Measurements from ENCODE around the gene CYP2J2. TPM values are rescaled to one million over a fixed set of nuclear protein-coding genes. Genes with fewer than 3 reads are reported as not detected.
"Not testable (repeated sequence)": the region's sequence is repeated elsewhere in the genome, so short reads cannot be mapped to it uniquely, and the experiment has no call there.

CYP2J2 gene
- 69.2 TPM for total RNA-seq
- long read RNA-seq, transcript CYP2J2-201 (9 exons, 1,896 nt), result major isoform, 60 of 87 reads
- long read RNA-seq, partial matches to known transcripts, result 16 of 87 reads
- long read RNA-seq, other reads (novel, unspliced or antisense), result 9 of 87 reads

DNA sequence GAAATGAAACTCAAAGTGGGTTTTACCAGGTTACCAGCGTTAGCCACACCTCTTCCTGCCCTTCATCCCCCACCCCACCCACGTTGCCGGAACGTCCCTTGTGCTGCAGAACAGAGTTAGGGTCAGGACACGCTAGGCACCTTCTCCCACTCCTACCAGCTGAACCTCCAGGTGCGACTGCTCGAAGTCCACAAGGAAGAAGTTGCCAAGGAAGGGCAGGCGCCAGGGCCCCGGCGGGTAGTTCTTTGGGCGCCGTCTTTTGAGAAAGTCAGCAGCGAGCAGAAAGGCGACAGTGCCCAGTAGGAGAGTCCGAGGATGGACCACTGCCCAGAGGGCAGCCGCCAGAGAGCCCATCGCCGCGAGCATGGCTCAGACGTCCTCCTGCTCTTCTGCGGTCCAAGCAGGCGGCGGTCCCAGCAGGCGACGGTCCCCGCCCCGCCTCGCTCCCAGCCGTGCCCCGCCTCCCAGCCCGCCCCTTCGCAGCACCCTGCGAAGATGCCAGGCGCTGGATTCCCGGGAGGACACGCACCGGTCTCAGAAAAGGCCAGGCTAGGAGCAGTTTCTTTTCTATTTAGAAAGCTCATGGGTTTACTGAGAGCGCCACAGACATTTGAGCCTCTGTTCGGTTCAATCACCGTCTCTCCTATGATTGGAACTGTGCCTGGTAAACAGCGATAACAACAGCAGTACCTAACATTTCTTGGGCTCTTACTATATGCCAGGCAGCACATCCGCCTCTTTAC lies at the start of gene CYP2J2:
Gene CYP2J2, minus strand, starts transcription at position 393 of the 743 bp plus-strand sequence. Its CDS starts 27 bp downstream, at position 366.
- DNase-seq (peak; percentile 82), ATAC-seq (peak; percentile 99)
- intact Hi-C loops (cut with micrococcal nuclease), result no loop called here

DNA sequence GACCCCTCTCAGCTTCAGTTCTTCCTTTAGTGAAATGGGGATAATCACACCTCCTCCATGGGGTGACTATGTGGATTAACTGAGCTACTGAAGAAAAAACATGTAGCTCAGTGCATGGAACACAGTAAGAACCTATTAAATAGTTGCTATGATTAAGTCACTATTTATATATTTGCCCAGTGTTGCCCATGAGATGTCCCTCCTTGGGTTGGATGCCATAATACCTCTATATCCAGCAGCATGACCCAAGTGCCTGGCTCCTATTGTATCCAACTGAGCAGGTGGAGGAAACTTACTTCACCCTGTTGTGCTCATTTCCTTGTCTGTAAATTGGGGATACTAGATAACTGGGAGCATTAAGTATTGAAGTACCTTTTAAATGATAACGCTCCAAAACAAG lies 47.1 kb upstream of the CYP2J2 start:
- ATAC-seq, result peak; percentile 56
- intact Hi-C loops (cut with micrococcal nuclease), result loop anchor here (10.0 kb wide), 2 partner anchors 1071 to 1881 kb away; no protein-coding TSS in a partner anchor
- DNase-seq, result no peak

DNA sequence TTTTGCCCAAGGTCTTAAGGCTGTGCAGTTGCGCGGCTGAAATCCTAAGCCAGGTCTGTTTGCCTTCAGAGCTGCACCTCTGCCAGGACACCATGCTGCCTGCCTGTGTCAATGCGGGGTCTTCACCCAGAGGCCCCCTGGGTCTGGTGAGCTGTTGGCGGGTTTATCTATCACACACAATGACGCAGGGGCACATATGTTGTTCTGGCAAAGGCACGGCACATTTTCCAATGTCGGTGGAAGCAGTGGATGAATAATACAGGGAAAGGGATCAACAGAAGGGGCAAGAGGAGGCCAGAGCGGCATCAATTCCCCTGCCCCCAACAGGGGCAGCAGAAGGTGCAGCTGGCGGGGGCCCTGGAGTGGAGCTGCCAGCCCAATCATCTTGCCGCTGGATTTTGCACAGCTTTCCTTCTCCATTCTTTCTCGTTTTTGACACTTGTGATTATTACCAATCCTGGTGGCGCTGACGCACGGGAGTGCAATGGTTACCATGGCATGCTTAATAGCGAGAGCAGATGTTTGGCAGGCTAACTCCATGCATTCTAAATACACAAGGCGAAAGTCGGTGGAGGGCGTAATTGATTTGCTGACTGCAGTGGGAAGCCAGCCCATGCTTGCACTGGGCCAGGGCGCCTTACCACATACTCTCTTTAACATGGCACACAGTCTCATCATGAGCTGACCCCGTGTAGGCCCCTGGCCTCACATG lies 45.8 kb upstream of the CYP2J2 start:
- intact Hi-C loops (cut with micrococcal nuclease), result loop anchor here (10.0 kb wide), 2 partner anchors 1072 to 1882 kb away; no protein-coding TSS in a partner anchor
- DNase-seq, result no peak
- ATAC-seq, result no peak

DNA sequence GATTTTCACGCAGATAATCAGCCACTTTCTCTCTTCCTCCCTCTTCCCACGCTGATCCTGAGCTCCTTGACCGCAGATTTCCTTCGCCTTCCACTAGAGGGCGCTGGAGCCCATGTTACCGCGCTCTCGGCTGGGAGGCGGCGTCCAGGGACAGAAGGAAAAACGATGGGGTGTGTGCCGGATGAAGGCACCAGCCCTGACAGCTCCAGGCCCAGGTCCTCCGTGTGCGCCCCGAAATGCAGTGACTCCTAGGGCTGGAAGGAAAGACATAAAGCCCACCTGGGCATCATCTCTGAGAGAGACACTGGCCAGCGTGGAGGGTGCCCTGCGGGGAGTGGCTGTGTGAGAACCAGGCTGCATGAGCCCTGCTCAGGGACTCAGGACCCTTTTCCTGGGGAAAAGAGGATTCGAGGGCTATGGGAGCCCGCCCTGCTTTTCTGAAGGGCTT lies 44.9 kb upstream of the CYP2J2 start:
- intact Hi-C loops (cut with micrococcal nuclease), result loop anchor here (10.0 kb wide), 2 partner anchors 1073 to 1883 kb away; no protein-coding TSS in a partner anchor

DNA sequence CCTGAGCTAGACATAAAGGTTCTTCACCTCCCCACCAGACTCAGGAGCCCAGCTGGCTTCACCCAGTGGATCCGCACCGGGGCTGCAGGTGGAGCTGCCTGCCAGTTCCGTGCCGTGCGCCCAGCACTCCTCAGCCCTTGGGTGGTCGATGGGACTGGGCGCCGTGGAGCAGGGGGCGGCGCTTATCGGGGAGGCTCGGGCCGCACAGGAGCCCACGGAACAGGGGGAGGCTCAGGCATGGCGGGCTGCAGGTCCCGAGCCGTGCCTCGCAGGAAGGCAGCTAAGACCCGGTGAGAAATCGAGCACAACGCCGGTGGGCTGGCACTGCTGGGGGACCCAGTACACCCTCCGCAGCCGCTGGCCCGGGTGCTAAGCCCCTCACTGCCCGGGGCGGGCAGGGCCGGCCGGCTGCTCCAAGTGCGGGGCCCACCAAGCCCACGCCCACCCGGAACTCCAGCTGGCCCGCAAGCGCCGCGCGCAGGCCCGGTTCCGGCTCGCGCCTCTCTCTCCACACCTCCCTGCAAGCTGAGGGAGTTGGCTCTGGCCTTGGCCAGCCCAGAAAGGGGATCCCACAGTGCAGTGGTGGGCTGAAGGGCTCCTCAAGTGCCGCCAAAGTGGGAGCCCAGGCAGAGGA lies 43.1 kb upstream of the CYP2J2 start:
- not testable (repeated sequence) for ATAC-seq
- intact Hi-C loops (cut with micrococcal nuclease), result loop anchor here (10.0 kb wide), 2 partner anchors 1075 to 1885 kb away; no protein-coding TSS in a partner anchor
- DNase-seq, result peak; percentile 22

More for the DNA sequence above, 44.9 kb upstream of the CYP2J2 start:
- peak; percentile 84 for ATAC-seq
- DNase-seq, result peak; percentile 77

- DNase-seq; intact Hi-C loops (cut with micrococcal nuclease); ATAC-seq: not testable (repeated sequence)
These were observed 42.2 kb upstream of the CYP2J2 start for GRCh38 chr1:59968746-59969145.

GRCh38 chr1:59967780-59968179 lies 41.2 kb upstream of the CYP2J2 start:
- ATAC-seq (no peak), DNase-seq (no peak)

DNA sequence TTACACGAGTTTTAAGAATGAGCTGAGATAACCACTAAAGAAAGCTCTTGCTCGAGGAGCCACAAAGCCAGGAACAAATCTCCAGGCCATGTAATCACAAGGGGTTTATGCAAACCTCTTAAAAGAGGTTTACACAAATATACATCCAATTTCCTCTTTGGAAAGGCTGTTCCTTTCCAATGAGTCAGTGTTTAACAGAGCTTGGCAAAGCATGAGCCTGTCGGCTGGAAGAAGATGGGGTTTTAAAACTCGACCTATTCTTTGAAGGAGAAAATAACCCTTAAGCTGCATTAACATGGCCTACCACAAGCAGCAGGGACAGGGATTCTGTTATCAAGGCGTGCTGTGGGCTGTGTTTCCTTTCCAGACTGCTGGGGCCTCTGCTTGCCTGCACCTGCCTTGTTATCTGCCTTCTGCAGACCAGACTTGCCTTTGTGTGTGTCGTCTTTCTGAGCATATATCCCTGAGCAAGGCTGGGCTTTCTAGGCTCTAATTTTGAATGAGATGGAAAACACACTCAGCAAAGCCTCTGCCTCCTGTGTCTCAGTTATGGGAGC lies 40.6 kb upstream of the CYP2J2 start:
- intact Hi-C loops (cut with micrococcal nuclease), result no loop called here
- no peak for DNase-seq
- ATAC-seq, result no peak

More at GRCh38 chr1:59967780-59968179, 41.2 kb upstream of the CYP2J2 start:
- intact Hi-C loops (cut with micrococcal nuclease), result no loop called here

DNA sequence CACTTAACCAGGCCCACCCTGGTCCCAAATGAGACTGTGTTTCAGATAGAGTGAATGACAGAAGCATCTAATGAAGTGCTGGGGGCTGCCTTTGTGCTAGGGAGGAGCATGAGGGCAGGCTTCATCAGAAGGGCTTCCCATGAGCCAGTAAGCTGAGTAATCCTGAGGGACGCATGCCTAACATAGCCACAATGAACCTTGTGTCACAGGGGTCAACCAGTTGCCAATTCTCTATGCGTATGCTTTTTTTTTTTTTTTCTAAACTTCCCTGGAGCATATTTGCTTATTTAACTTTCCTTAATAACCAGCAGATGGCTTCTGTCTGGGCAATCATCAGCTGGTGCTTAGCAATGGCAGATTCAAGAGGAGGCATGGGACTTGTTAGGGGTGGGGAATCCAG lies 25.5 kb upstream of the CYP2J2 start:
- ATAC-seq (no peak), DNase-seq (no peak)
- intact Hi-C loops (cut with micrococcal nuclease), result no loop called here

DNA sequence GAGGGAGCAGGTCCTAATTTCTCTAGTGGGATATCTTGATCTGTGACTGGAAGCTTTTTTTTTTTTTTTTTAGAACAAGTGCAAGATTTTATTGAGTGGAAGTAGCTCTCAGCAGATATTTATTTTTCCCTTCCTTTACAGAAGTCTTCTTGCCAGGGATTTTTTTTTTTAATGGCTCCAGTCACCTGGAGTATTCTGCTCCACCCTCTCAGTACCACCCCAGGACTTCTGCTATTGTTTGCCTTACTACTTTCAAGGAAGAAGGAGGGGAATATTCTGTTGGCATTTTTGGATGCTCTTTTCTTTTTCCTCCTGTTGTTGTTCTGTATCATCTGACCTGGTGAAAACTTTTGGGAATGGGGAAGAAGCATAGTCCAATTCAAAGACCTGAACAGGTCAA lies 23.1 kb upstream of the CYP2J2 start:
- DNase-seq (no peak), ATAC-seq (no peak)
- intact Hi-C loops (cut with micrococcal nuclease), result no loop called here

DNA sequence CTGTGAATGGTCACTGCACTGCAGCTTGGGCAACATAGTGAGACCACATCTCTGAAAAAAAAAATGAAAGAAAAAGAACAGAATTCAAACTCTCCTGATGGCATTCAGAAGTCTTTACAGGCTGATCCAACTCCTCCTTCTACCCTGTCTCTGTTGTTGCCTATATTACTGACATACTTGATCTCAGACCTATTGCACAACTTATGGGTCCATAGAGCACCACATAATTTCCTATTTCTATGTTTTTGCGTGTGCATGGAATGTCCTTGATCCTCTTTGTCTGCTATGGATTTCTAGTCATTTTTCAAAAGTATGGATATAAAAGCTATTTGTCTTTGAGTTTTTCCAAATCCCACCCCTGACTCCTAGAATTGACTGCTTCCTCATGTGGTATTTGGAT lies 22.4 kb upstream of the CYP2J2 start:
- no peak for ATAC-seq
- no peak for DNase-seq
- intact Hi-C loops (cut with micrococcal nuclease), result no loop called here

- DNase-seq (no peak), ATAC-seq (peak; percentile 88)
- intact Hi-C loops (cut with micrococcal nuclease), result loop anchor here (1.0 kb wide), 1 partner anchor 68 kb away; no protein-coding TSS in a partner anchor
These were observed 20.7 kb upstream of the CYP2J2 start for GRCh38 chr1:59947047-59947938.

DNA sequence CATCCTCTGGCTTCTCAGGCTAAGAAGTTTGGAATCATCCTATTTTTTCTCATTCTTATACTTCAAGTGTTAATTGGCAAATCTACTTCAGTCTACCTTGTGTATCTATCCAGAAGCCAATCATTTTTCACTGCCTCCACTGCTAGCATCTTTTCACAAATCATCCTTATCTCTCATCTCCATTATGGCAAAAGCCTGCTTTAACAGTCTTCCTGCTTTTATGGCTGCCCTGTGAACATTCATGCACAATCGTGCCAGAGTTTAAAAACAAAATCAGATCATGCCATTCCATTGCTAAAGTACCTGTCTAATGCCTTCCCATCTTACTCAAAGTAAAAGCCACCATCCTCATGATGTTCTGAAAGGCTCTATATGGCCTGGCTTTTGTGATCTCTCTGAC lies 19.2 kb upstream of the CYP2J2 start:
- no peak for DNase-seq
- no peak for ATAC-seq
- intact Hi-C loops (cut with micrococcal nuclease), result no loop called here

DNA sequence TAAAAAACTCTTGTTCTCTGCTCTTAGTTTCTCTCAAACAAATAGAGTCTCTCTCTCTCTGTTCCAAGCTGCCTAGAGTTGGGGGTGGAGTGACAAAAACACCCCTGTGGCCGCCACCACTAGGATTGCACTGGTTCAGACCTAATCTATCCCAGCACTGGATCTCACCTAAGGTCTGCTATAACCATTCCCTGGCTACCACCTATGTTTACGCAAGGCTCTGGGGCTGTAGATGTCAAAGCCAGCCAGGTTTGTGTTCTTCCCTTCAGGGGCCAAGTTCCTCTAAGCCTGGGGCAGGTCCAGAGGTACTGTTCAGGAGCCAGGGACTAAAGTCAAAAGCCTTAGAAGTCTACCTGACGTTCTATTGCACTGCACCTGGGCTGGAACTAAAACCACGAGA lies 12.8 kb upstream of the CYP2J2 start:
- ATAC-seq, result no peak
- intact Hi-C loops (cut with micrococcal nuclease), result no loop called here

GRCh38 chr1:59937636-59938210 lies 11.2 kb upstream of the CYP2J2 start:
- DNase-seq (no peak), ATAC-seq (no peak)
- intact Hi-C loops (cut with micrococcal nuclease), result no loop called here

More for the DNA sequence above, 12.8 kb upstream of the CYP2J2 start:
- DNase-seq, result no peak

- DNase-seq, result no peak
- intact Hi-C loops (cut with micrococcal nuclease), result no loop called here
- no peak for ATAC-seq
These were observed 9.8 kb upstream of the CYP2J2 start for GRCh38 chr1:59936358-59936821.

- intact Hi-C loops (cut with micrococcal nuclease), result no loop called here
- ATAC-seq (no peak), DNase-seq (no peak)
These were observed 2.4 kb upstream of the CYP2J2 start for GRCh38 chr1:59928996-59929395.

GRCh38 chr1:59927213-59927612 lies 640 bp upstream of the CYP2J2 start:
- intact Hi-C loops (cut with micrococcal nuclease), result no loop called here
- ATAC-seq, result peak; percentile 23
- no peak for DNase-seq

All from left ventricle myocardium superior (tissue), 1 donor.